Stimulated activated memory B cell treated with anti-CD40 and anti-IgM and Interleukin-4, amounts not matched to agents 10 μg/mL and 1 μg/mL and 100 μg/mL, for 72 hours (primary cell): ENCODE measurements around the gene TRA2B.
"Not testable (repeated sequence)": the region's sequence is repeated elsewhere in the genome, so short reads cannot be mapped to it uniquely, and the experiment has no call there.

ENCODE experiments used
- ATAC-seq: fragments of 150-1000 bp; cut with Tn5 transposase; 2 replicates; pipeline ENCODE4 v1.10.0; 2021
- H3K27ac Mint-ChIP-seq: one replicate; pipeline ENCODE4 v1.8.0; 2022; ENCODE audit warnings: mild to moderate bottlenecking, mixed read lengths
- H3K27me3 Mint-ChIP-seq: one replicate; pipeline ENCODE4 v1.8.0; 2022; ENCODE audit warnings: mixed read lengths
- H3K36me3 Mint-ChIP-seq: one replicate; pipeline ENCODE4 v1.8.0; 2022; ENCODE audit warnings: mixed read lengths
- H3K4me1 Mint-ChIP-seq: one replicate; pipeline ENCODE4 v1.8.0; 2022; ENCODE audit warnings: mixed read lengths
- H3K4me3 Mint-ChIP-seq: one replicate; pipeline ENCODE4 v1.8.0; 2022; ENCODE audit warnings: mild to moderate bottlenecking, moderate library complexity, mixed read lengths
- H3K9me3 Mint-ChIP-seq: one replicate; pipeline ENCODE4 v1.8.0; 2022; ENCODE audit warnings: mixed read lengths

TRA2B gene

DNA sequence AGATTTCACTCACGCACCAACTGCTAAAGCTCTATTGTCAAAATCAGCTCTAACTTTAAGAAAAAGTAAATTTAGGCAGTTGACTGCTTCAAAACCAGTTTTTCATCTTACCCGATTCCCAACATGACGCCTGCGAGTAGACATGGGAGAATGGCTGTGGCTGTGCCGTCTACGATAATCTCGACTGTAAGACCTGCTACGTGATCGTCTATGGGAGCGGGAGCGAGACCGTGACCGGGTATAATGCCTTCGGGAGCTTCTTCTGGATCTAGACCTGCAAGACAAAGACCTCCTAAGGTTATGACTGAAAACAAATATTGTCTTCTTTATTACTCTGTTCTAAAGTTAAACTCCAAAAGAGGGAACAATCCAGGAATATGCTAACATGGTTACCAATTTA is 12.5 kb downstream of the TRA2B start:
- Mint-ChIP-seq H3K27me3 (no peaks in the 10 kb centered on the region), H3K9me3 (no peaks in the 10 kb centered on the region), H3K4me1 (peaks cover 61% of the 10 kb centered on the region), H3K4me3 (no peak overlapping the region), H3K36me3 (peaks cover 71% of the 10 kb centered on the region), H3K27ac (peak overlapping the region; percentile 46)
- no peak for ATAC-seq

GRCh38 chr3:185924375-185924774 is 13.4 kb downstream of the TRA2B start:
- Mint-ChIP-seq H3K27ac (no peak overlapping the region), H3K36me3 (peaks cover 74% of the 10 kb centered on the region), H3K4me1 (peaks cover 51% of the 10 kb centered on the region), H3K27me3 (no peaks in the 10 kb centered on the region), H3K9me3 (no peaks in the 10 kb centered on the region), H3K4me3 (no peak overlapping the region)
- ATAC-seq = no peak

GRCh38 chr3:185920184-185920583 is 17.6 kb downstream of the TRA2B start:
- Mint-ChIP-seq H3K9me3 (no peaks in the 10 kb centered on the region), H3K4me3 (no peak overlapping the region), H3K27ac (no peak overlapping the region), H3K27me3 (no peaks in the 10 kb centered on the region), H3K4me1 (peaks cover 9% of the 10 kb centered on the region), H3K36me3 (peaks cover 69% of the 10 kb centered on the region)
- ATAC-seq = no peak

- no peaks in the 10 kb centered on the region for H3K4me1 Mint-ChIP-seq
- no peak overlapping the region for H3K4me3 Mint-ChIP-seq
- H3K9me3 Mint-ChIP-seq = no peaks in the 10 kb centered on the region
- H3K27me3 Mint-ChIP-seq = no peaks in the 10 kb centered on the region
- no peak for ATAC-seq
- H3K36me3 Mint-ChIP-seq = peaks cover 52% of the 10 kb centered on the region
- H3K27ac Mint-ChIP-seq = no peak overlapping the region
Observed at GRCh38 chr3:185916042-185916833, 21.6 kb downstream of the TRA2B start.

- Mint-ChIP-seq H3K9me3 (no peaks in the 10 kb centered on the region), H3K4me3 (no peak overlapping the region), H3K27me3 (no peaks in the 10 kb centered on the region), H3K36me3 (peaks cover 49% of the 10 kb centered on the region), H3K27ac (no peak overlapping the region), H3K4me1 (peaks cover 2% of the 10 kb centered on the region)
- no peak for ATAC-seq
Observed at GRCh38 chr3:185915642-185916041, 22.2 kb downstream of the TRA2B start.

DNA sequence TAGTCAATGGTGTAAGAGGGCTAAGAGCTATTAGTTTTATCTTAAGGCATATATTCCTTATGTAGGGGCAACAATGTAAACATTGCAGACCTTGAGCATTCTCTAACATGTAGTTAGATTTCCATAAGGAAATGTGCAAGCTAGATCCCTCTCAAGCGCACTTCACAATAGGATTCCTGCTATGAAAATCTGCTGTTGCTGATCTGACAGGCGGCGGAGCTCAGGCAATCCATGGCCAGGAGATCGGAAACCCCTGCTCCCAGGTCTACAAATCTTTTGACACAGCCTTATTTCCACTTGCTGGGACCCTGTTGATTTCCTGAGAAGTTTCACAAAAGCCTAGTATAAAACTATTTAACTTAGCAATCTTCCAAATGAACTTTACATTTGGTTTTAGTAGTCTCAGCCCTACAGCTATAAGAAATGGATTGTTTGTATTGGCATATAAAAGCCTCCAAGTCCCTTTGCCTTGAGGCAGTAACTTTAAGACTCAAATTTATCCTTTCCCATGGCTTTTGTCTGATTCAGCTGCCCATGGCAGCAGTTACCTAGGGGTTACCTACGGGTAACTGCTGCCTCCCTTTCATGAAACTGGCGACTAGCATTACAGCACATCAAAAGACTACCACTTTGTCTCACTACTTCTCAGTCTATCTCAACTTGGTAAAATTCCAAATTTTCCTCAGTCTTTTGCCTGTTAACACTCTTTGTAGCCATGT is 22.7 kb downstream of the TRA2B start:
- Mint-ChIP-seq H3K27me3 (no peaks in the 10 kb centered on the region), H3K4me1 (peaks cover 8% of the 10 kb centered on the region), H3K27ac (no peak overlapping the region), H3K9me3 (peaks cover 3% of the 10 kb centered on the region), H3K36me3 (peaks cover 45% of the 10 kb centered on the region), H3K4me3 (no peak overlapping the region)
- no peak for ATAC-seq

DNA sequence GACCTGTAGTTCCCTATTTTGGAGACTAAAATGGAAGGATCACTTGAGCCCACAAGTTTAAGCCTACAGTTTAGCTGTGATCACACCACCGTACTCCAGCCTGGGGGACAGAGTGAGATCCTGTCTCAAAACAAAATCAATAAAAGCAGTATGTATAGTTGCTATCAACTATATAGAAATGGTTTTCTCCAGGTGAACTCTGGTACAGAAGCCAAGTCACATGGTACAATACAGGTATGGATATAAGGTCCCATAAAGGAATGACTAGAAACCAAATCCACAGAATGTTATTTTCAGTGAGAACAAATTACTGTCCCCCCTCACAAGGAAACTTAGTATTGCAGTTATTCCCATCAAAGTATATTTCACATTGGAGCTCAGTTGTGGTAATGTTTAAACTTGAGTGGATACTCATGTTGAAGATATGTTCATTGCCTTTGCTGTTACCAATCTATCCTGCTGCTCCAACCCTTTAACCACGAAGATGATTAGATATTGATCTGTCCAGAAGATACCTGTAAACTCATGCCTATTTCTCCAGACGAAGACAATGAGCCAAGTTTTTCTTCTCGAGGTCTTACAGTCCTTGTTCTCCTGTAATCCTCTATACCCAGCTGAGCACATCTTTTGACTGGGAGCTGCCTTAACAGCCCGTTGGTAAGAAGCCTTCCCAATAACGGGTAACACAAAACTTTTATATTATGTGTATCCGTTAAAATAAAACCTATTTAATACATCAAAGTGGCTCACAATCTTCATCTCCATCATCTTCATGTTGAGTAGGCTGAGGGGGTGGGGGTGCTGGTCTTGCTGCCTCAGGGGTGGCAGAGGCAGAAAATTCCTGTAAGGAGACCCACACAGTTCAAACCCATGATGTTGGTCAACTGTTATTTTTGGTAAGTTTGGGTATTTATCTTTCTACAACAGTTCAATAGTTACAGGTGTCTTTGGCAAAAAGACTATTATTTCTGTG is 24.6 kb downstream of the TRA2B start:
- peaks cover 3% of the 10 kb centered on the region for H3K9me3 Mint-ChIP-seq
- H3K27ac Mint-ChIP-seq = no peak overlapping the region
- no peaks in the 10 kb centered on the region for H3K27me3 Mint-ChIP-seq
- H3K36me3 Mint-ChIP-seq = peaks cover 31% of the 10 kb centered on the region
- ATAC-seq = no peak
- no peak overlapping the region for H3K4me3 Mint-ChIP-seq
- peaks cover 8% of the 10 kb centered on the region for H3K4me1 Mint-ChIP-seq

- H3K36me3 Mint-ChIP-seq = peaks cover 31% of the 10 kb centered on the region
- H3K4me3 Mint-ChIP-seq = no peak overlapping the region
- no peak for ATAC-seq
- peaks cover 3% of the 10 kb centered on the region for H3K9me3 Mint-ChIP-seq
- no peak overlapping the region for H3K27ac Mint-ChIP-seq
- H3K27me3 Mint-ChIP-seq = no peaks in the 10 kb centered on the region
- peaks cover 8% of the 10 kb centered on the region for H3K4me1 Mint-ChIP-seq
Observed at GRCh38 chr3:185912512-185912911, 25.3 kb downstream of the TRA2B start.

- not testable (repeated sequence) for H3K4me1 Mint-ChIP-seq, H3K9me3 Mint-ChIP-seq, ATAC-seq, H3K27ac Mint-ChIP-seq, H3K27me3 Mint-ChIP-seq, H3K4me3 Mint-ChIP-seq
- peaks cover 26% of the 10 kb centered on the region for H3K36me3 Mint-ChIP-seq
Observed at GRCh38 chr3:185911076-185911448, 26.8 kb downstream of the TRA2B start.

DNA sequence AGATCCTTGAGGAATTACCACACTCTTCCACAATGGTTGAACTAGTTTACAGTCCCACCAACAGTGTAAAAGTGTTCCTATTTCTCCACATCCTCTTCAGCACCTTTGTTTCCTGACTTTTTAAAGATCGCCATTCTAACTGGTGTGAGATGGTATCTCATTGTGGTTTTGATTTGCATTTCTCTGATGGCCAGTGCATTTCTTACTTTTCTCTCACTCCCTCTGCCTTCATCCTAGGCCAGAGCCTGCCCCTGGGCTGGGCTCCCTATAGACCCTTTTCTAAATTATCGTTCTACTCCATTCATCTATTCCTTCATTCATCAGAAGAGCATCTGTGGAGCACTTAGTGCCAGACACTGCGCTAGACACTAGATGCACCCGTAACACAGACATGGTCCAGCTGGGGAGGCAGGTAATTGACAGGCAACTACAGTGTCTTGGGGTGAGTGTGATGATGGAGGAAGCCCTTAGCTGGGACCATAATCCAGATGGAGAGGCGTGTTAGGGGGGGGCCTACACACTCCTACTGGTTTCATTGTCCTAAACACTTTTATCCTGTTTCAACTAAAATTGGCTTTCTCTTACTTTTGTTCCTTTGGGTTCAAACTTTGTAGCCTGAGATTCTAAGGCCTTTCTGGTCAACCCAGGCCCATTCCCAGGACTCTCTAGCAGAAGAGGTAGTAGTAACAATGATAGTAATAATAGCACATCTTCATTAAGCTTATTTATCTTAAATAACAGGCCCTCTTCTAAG is 27.3 kb downstream of the TRA2B start:
- H3K9me3 Mint-ChIP-seq, ATAC-seq, H3K4me3 Mint-ChIP-seq, H3K4me1 Mint-ChIP-seq, H3K27ac Mint-ChIP-seq, H3K27me3 Mint-ChIP-seq: not testable (repeated sequence)
- H3K36me3 Mint-ChIP-seq = peaks cover 20% of the 10 kb centered on the region

DNA sequence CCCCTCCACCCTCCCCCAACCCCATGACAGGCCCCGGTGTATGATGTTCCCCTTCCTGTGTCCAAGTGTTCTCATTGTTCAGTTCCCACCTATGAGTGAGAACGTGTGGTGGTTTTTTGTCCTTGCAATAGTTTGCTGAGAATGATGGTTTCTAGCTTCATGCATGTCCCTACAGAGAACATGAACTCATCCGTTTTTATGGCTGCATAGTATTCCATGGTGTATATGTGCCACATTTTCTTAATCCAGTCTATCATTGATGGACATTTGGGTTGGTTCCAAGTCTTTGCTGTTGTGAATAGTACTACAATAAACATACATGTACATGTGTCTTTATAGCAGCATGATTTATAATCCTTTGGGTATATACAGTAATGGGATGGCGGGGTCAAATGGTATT is 27.9 kb downstream of the TRA2B start:
- H3K27ac Mint-ChIP-seq, ATAC-seq: not testable (repeated sequence)

DNA sequence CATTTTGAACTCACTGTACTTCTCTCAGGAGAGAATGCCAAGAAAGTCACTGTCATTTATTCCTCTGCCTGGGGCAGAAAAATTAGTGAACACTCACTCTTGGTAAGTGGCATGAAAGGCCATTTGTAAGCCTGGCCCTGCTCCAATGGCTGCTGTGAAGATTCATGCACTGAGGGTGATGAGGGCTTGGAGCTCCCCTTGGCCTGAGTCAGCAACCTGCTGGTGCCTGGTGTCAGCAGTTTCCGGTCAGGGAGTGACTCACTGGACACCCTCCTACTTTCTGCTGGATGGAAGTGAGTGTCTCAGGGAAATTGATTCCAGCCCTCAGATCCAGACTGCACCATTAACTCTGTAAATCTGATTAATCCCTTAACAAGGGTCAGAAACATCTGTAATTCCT is 37.6 kb downstream of the TRA2B start:
- no peak overlapping the region for H3K27ac Mint-ChIP-seq
- H3K4me1 Mint-ChIP-seq = no peaks in the 10 kb centered on the region
- H3K36me3 Mint-ChIP-seq = peaks cover 5% of the 10 kb centered on the region
- ATAC-seq = no peak
- peaks cover 2% of the 10 kb centered on the region for H3K9me3 Mint-ChIP-seq
- H3K4me3 Mint-ChIP-seq = no peak overlapping the region
- H3K27me3 Mint-ChIP-seq = peaks cover 38% of the 10 kb centered on the region

More for the DNA sequence above, 27.9 kb downstream of the TRA2B start:
- not testable (repeated sequence) for H3K4me1 Mint-ChIP-seq, H3K4me3 Mint-ChIP-seq, H3K27me3 Mint-ChIP-seq, H3K9me3 Mint-ChIP-seq
- H3K36me3 Mint-ChIP-seq = peaks cover 15% of the 10 kb centered on the region

- H3K4me1 Mint-ChIP-seq = no peaks in the 10 kb centered on the region
- no peak overlapping the region for H3K27ac Mint-ChIP-seq
- no peak overlapping the region for H3K4me3 Mint-ChIP-seq
- no peak for ATAC-seq
- peaks cover 2% of the 10 kb centered on the region for H3K9me3 Mint-ChIP-seq
- no peaks in the 10 kb centered on the region for H3K36me3 Mint-ChIP-seq
- peaks cover 23% of the 10 kb centered on the region for H3K27me3 Mint-ChIP-seq
Observed at GRCh38 chr3:185896636-185897035, 41.2 kb downstream of the TRA2B start.

DNA sequence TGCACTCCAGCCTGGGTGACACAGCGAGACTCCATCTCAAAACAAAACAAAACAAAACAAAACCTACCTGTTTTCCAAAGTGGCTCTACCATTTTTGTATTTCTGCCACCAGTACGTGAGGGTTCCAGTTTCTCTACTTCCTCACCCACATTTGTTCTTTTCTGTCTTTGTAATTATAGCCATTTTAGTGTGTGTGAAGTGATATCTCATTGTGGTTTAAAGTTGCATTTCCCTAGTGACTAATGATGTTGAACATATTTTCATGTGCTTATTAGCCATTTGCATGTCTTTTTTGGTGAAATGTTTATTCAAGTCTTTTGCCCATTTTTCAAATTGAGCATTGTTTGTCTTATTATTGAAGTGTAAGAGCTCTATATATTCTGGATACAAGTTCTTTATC is 50.7 kb downstream of the TRA2B start:
- Mint-ChIP-seq H3K36me3 (no peaks in the 10 kb centered on the region), H3K9me3 (no peaks in the 10 kb centered on the region), H3K4me1 (no peaks in the 10 kb centered on the region), H3K27ac (no peak overlapping the region), H3K4me3 (no peak overlapping the region), H3K27me3 (peaks cover 8% of the 10 kb centered on the region)
- ATAC-seq = no peak

GRCh38 chr3:185884641-185885040 is 53.2 kb downstream of the TRA2B start:
- no peak overlapping the region for H3K27ac Mint-ChIP-seq
- H3K36me3 Mint-ChIP-seq = no peaks in the 10 kb centered on the region

More at GRCh38 chr3:185884641-185885040, 53.2 kb downstream of the TRA2B start:
- peaks cover 5% of the 10 kb centered on the region for H3K4me1 Mint-ChIP-seq
- peaks cover 18% of the 10 kb centered on the region for H3K27me3 Mint-ChIP-seq
- no peak overlapping the region for H3K4me3 Mint-ChIP-seq
- no peak for ATAC-seq
- H3K9me3 Mint-ChIP-seq = no peaks in the 10 kb centered on the region
